K562 (cell line): ENCODE measurements around the gene TMEM191C. TPM values are rescaled to one million over a fixed set of nuclear protein-coding genes. Genes with fewer than 3 reads are reported as not detected.
"Not testable (repeated sequence)": the region's sequence is repeated elsewhere in the genome, so short reads cannot be mapped to it uniquely, and the experiment has no call there.

Source experiments
- ATAC-seq: fragments of 200-7000 bp; cut with Tn5 transposase; 3 replicates; pipeline ENCODE4 v1.9.1; 2020; ENCODE audit warnings: moderate library complexity
- BruUV-seq: library from RNA; stranded (reverse); fragments of 400-500 nt; replicated peaks from 2 replicates; lab custom pipeline; 2021; lab: Mats Ljungman, UMichigan
- CTCF ChIA-PET: fragments of 300-600 bp; formaldehyde crosslinking; extraction: SDS; loops from one replicate; lab custom pipeline; 2021; ENCODE audit warnings: low intra/inter-chr PET ratio; lab: Yijun Ruan, JAX
- POLR2A ChIA-PET: fragments of 300-600, 350-650 bp; sonication (Branson Sonifier 250); formaldehyde crosslinking; extraction: SDS; loops from one replicate; lab custom pipeline; 2021; ENCODE audit warnings: antibody characterized with exemption, inconsistent platforms; lab: Yijun Ruan, JAX
- DNase-seq, 4 experiments: peaks; one replicate each; pipeline versions ENCODE4 v3.0.0 to v3.0.0-alpha.2; 2011 to 2018; ENCODE audit warnings: low spot score in 3 of 4, mixed read lengths in 3 of 4; ENCODE audit errors: extremely low read depth in 1 of 4
- FAIRE-seq: peaks from 2 replicates; lab custom pipeline; 2011; peaks lifted over from hg19 to GRCh38; lab: Jason Lieb, UNC
- H2AFZ ChIP-seq: 2 replicates; pipeline ENCODE4 v1.6.0; 2011; ENCODE audit warnings: low read depth, low read length, control low read depth, inconsistent platforms
- H3K27ac ChIP-seq: fragments of 200-600 bp; 3 replicates; pipeline ENCODE4 v1.8.0; 2011; ENCODE audit warnings: low read depth, mild to moderate bottlenecking, control low read depth, inconsistent platforms, low read length, moderate library complexity, mixed read lengths; ENCODE audit errors: extremely low read depth
- H3K27me3 ChIP-seq, 2 experiments: fragments of 300-600 bp in 1 of 2; 2 replicates in 1 of 2; 3 replicates in 1 of 2; pipeline versions ENCODE4 v1.6.0 to v1.8.0; 2011; ENCODE audit warnings: inconsistent platforms in 2 of 2, low read length in 2 of 2, mild to moderate bottlenecking in 1 of 2, mixed read lengths in 1 of 2, moderate library complexity in 1 of 2; ENCODE audit not compliant: control insufficient read depth in 2 of 2, insufficient read depth in 2 of 2
- H3K36me3 ChIP-seq: fragments of 300-600 bp; 3 replicates; pipeline ENCODE4 v1.8.0; 2011; ENCODE audit warnings: mild to moderate bottlenecking, low read length, inconsistent platforms; ENCODE audit not compliant: control insufficient read depth, insufficient read depth
- H3K4me1 ChIP-seq, 2 experiments: fragments of 200-600 bp in 1 of 2; replicated peaks in 1 of 2; 2 replicates in 1 of 2; 3 replicates in 1 of 2; pipeline versions ENCODE4 v1.5.1 to v1.8.0; 2011; ENCODE audit warnings: inconsistent platforms in 2 of 2, low read length in 2 of 2, mild to moderate bottlenecking in 1 of 2, mixed read lengths in 1 of 2, moderate library complexity in 1 of 2; ENCODE audit not compliant: control insufficient read depth in 2 of 2, insufficient read depth in 2 of 2
- H3K4me2 ChIP-seq: 2 replicates; pipeline ENCODE4 v1.6.1; 2011; ENCODE audit warnings: low read length, control low read depth, inconsistent platforms, mixed read lengths; ENCODE audit not compliant: insufficient read depth
- H3K4me3 ChIP-seq: fragments of 200-600 bp; sonication (generic), shearing (Covaris generic); 2 replicates; pipeline ENCODE4 v1.5.1; 2016; ENCODE audit warnings: control low read depth, inconsistent platforms
- H3K79me2 ChIP-seq: fragments of 200-600 bp; 3 replicates; pipeline ENCODE4 v1.8.0; 2011; ENCODE audit warnings: low read length, inconsistent platforms; ENCODE audit not compliant: control insufficient read depth, insufficient read depth
- H3K9ac ChIP-seq, 2 experiments: 2 replicates each; pipeline versions ENCODE4 v1.6.0 to v1.6.1; 2011; ENCODE audit warnings: low read depth in 2 of 2, low read length in 2 of 2, control low read depth in 1 of 2, inconsistent platforms in 1 of 2, mild to moderate bottlenecking in 1 of 2, mixed read lengths in 1 of 2; ENCODE audit not compliant: insufficient read depth in 1 of 2
- H3K9me1 ChIP-seq: one replicate; pipeline ENCODE4 v1.6.0; 2011; ENCODE audit warnings: inconsistent platforms, mild to moderate bottlenecking, low read length, moderate library complexity; ENCODE audit not compliant: control insufficient read depth, insufficient read depth
- H3K9me3 ChIP-seq: replicated peaks from 2 replicates; pipeline ENCODE4 v1.5.1; 2011; ENCODE audit warnings: low read depth, low read length, inconsistent platforms; ENCODE audit not compliant: control insufficient read depth, insufficient read depth
- H4K20me1 ChIP-seq: replicated peaks from 2 replicates; pipeline ENCODE4 v1.6.1; 2011; ENCODE audit warnings: low read length, inconsistent platforms, mixed read lengths; ENCODE audit not compliant: control insufficient read depth, insufficient read depth
- ARID4B ChIP-seq: sonication (generic); formaldehyde crosslinking; IDR thresholded peaks from 2 replicates; pipeline ENCODE4 v1.8.0; 2022; ENCODE audit warnings: mild to moderate bottlenecking, missing genetic modification reagents
- CEBPG ChIP-seq, 3 experiments: fragments of 200-800 bp in 1 of 3; sonication (Bioruptor generic) in 1 of 3; sonication (generic) in 1 of 3; formaldehyde crosslinking in 1 of 3; IDR thresholded peaks in 2 of 3; conservative IDR thresholded peaks in 1 of 3; 2 replicates each; pipeline versions ENCODE4 v1.6.1 to v1.8.0; 2016 to 2022; ENCODE audit warnings: missing compliant biosample characterization in 2 of 3, missing genetic modification characterization in 2 of 3, mild to moderate bottlenecking in 1 of 3, missing genetic modification reagents in 1 of 3
- MAX ChIP-seq: sonication (generic); formaldehyde crosslinking; IDR thresholded peaks from 2 replicates; pipeline ENCODE4 v1.9.0; 2022; ENCODE audit warnings: mild to moderate bottlenecking, missing genetic modification reagents
- RB1 ChIP-seq: fragments of 450-650 bp; IDR thresholded peaks from 2 replicates; pipeline ENCODE4 v1.6.1; 2017; ENCODE audit warnings: low read depth, mild to moderate bottlenecking
- RBFOX2 ChIP-seq: fragments of 200-400 bp; formaldehyde crosslinking; IDR thresholded peaks from 2 replicates; pipeline ENCODE4 v1.6.1; 2017; ENCODE audit warnings: low read depth, mild to moderate bottlenecking, low read length, moderate library complexity
- STAT6 ChIP-seq: sonication (generic); formaldehyde crosslinking; IDR thresholded peaks from 2 replicates; pipeline ENCODE4 v1.8.1; 2023; ENCODE audit warnings: mild to moderate bottlenecking, missing genetic modification reagents
- THAP12 ChIP-seq: fragments of 250-450 bp; sonication (Bioruptor Pico); IDR thresholded peaks from 2 replicates; pipeline ENCODE4 v1.9.0; 2021; ENCODE audit warnings: mild to moderate bottlenecking, inconsistent platforms
- WGBS: fragments of 100-300 bp; shearing (Covaris generic); methylation state at CpG from one replicate; pipeline ENCODE4 v1.1.6; 2016; ENCODE audit warnings: low coverage, mixed read lengths; ENCODE audit not compliant: insufficient coverage; ENCODE audit errors: missing lambda C conversion rate; 5-methylcytosine and 5-hydroxymethylcytosine counted together
- in situ Hi-C: fragments of 300-500 bp; cut with MboI; formaldehyde crosslinking; loops from 4 replicates; pipeline ENCODE4 v1.15.0; 2018; ENCODE audit warnings: inconsistent platforms, mixed read lengths
- intact Hi-C: fragments of 100-400 bp; cut with micrococcal nuclease; formaldehyde crosslinking; loops from 2 replicates; pipeline ENCODE4 v1.14.2; 2022
- polyA plus RNA-seq, 8 experiments: library from polyadenylated mRNA; depleted of rRNA in 4 of 8; stranded (reverse) in 5 of 8; unstranded in 3 of 8; fragments of >200 nt; fragmentation: Nextera tagmentation in 2 of 8; fragmentation: Illumina TruSeq in 1 of 8; extraction: Ambion mirVana in 2 of 8; extraction: Trizol in 1 of 8; gene quantifications; 2 replicates each; pipeline versions ENCODE4 v1.2.1 to v1.2.3, GENCODE V29; 2011 to 2014; ENCODE audit warnings: inconsistent platforms in 1 of 8, missing spikeins in 1 of 8
- total RNA-seq, 7 experiments: library from RNA; depleted of rRNA in 6 of 7; stranded (reverse); fragments of >200 nt in 6 of 7; fragmentation: Illumina TruSeq in 2 of 7; extraction: Trizol in 2 of 7; gene quantifications; 2 replicates each; pipeline versions ENCODE4 v1.2.1 to v1.2.3, GENCODE V29; 2011 to 2021; ENCODE audit warnings: low replicate concordance in 1 of 7
- TF ChIP-seq, protein P1 (sequence below): sonication (generic); formaldehyde crosslinking; IDR thresholded peaks from 2 replicates; pipeline ENCODE4 v1.8.0; 2022; ENCODE audit warnings: missing genetic modification reagents, mild to moderate bottlenecking, moderate library complexity, borderline replicate concordance

The TMEM191C gene
- total and polyA plus RNA-seq, 9 of the 15 experiments (the other 6 are each of a cell fraction or from before 2014, with no cell fraction given) = 0.15 to 7.1 (median 1.1) TPM

- H3K4me1 ChIP-seq; CTCF ChIA-PET; H3K36me3 ChIP-seq; DNase-seq; H3K9me1 ChIP-seq; H4K20me1 ChIP-seq; H2AFZ ChIP-seq; H3K79me2 ChIP-seq; intact Hi-C loops; POLR2A ChIA-PET; BruUV-seq; FAIRE-seq; H3K9me3 ChIP-seq; H3K27me3 ChIP-seq; TF ChIP-seq CEBPG (tag; conservative IDR thresholded peaks at IDR 0.05 in 1 of 2, IDR thresholded peaks at IDR 0.05 in 1 of 2): not testable (repeated sequence)
- in situ Hi-C loops = loop anchor here (25.0 kb wide), 2 partner anchors 519 to 1119 kb away; no protein-coding TSS in a partner anchor
- Histone ChIP-seq H3K27ac (peak overlapping the region; percentile 75; the same call in 2 of the 3 replicates), H3K9ac (peak overlapping the region; percentile 51 to 89; a peak in 3 of 4 replicates), H3K4me2 (peak overlapping the region; percentile 76; the same call in 1 of the 2 replicates), H3K4me3 (peak overlapping the region; percentile 54)
- peak; percentile 70 for ATAC-seq
- under 1% methylated on average over 18 of the region's 33 CpGs for WGBS
- peak; percentile 37; the same call in 1 of the 2 replicates for TF ChIP-seq CEBPG (CRISPR knock-in tag; IDR thresholded peaks at IDR 0.05)
- TF ChIP-seq, protein P1, sequence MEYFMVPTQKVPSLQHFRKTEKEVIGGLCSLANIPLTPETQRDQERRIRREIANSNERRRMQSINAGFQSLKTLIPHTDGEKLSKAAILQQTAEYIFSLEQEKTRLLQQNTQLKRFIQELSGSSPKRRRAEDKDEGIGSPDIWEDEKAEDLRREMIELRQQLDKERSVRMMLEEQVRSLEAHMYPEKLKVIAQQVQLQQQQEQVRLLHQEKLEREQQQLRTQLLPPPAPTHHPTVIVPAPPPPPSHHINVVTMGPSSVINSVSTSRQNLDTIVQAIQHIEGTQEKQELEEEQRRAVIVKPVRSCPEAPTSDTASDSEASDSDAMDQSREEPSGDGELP (CRISPR knock-in tag) = peak; percentile 50; the same call in 1 of the 2 replicates
- peak; percentile 54 for TF ChIP-seq RBFOX2
- peak; percentile 80; the same call in 1 of the 2 replicates for TF ChIP-seq STAT6 (CRISPR knock-in tag)
- TF ChIP-seq THAP12 (CRISPR knock-in tag) = 0 out of 2 replicates have a peak, but pooled peaks have one; percentile 27
- peak; percentile 19; the same call in 1 of the 2 replicates for TF ChIP-seq RB1
- peak; percentile 72 for TF ChIP-seq ARID4B (CRISPR knock-in tag)
- TF ChIP-seq MAX (CRISPR knock-in tag) = peak; percentile 57; the same call in 1 of the 2 replicates
Observed at GRCh38 chr22:21417853-21418252, 49.3 kb upstream of the TMEM191C start.
